ENCODE measurements around the gene ZBTB17.

ZBTB17 gene

GRCh38 chr1:15973772-15974171 is 2.1 kb downstream of the ZBTB17 start:
- Histone ChIP-seq H3K27me3 (ENCODE audit: insufficient read depth, poor library complexity, severe bottlenecking) (no peaks in the 10 kb centered on the region), H3K4me3 (replicated peaks; ENCODE audit: insufficient read depth, low read length) (no peak overlapping the region), H3K27ac (replicated peaks) (no peak overlapping the region)
- no peak for TF ChIP-seq SPI1 (IDR thresholded peaks at IDR 0.05; ENCODE audit: borderline replicate concordance, low read depth)
- no peak for TF ChIP-seq GABPA (IDR thresholded peaks at IDR 0.05; ENCODE audit: low read depth)
- no peak for TF ChIP-seq POLR2AphosphoS5 (IDR thresholded peaks at IDR 0.05; ENCODE audit: low read depth)
- no peak for TF ChIP-seq CTCF (IDR thresholded peaks at IDR 0.05; ENCODE audit: insufficient read depth, low read length)
- no peak for TF ChIP-seq REST (IDR thresholded peaks at IDR 0.05; ENCODE audit: insufficient replicate concordance, low read depth)
- no peak for DNase-seq (ENCODE audit: low read depth in 1 of 2, low spot score in 1 of 2)

GRCh38 chr1:15972409-15972808 is 3.5 kb downstream of the ZBTB17 start:
- DNase-seq (ENCODE audit: low read depth in 1 of 2, low spot score in 1 of 2), result no peak
- H3K27me3 ChIP-seq (ENCODE audit: insufficient read depth, poor library complexity, severe bottlenecking), result no peaks in the 10 kb centered on the region
- no peak overlapping the region for H3K4me3 ChIP-seq (replicated peaks; ENCODE audit: insufficient read depth, low read length)
- no peak overlapping the region for H3K27ac ChIP-seq (replicated peaks)
- TF ChIP-seq POLR2AphosphoS5 (IDR thresholded peaks at IDR 0.05; ENCODE audit: low read depth) (no peak), SPI1 (IDR thresholded peaks at IDR 0.05; ENCODE audit: borderline replicate concordance, low read depth) (no peak), REST (IDR thresholded peaks at IDR 0.05; ENCODE audit: insufficient replicate concordance, low read depth) (no peak), GABPA (IDR thresholded peaks at IDR 0.05; ENCODE audit: low read depth) (no peak), CTCF (IDR thresholded peaks at IDR 0.05; ENCODE audit: insufficient read depth, low read length) (no peak)

GRCh38 chr1:15970911-15971310 is 5.0 kb downstream of the ZBTB17 start:
- H3K27ac ChIP-seq (replicated peaks), result no peak overlapping the region
- no peaks in the 10 kb centered on the region for H3K27me3 ChIP-seq (ENCODE audit: insufficient read depth, poor library complexity, severe bottlenecking)
- DNase-seq (ENCODE audit: low read depth in 1 of 2, low spot score in 1 of 2), result no peak
- no peak overlapping the region for H3K4me3 ChIP-seq (replicated peaks; ENCODE audit: insufficient read depth, low read length)
- TF ChIP-seq GABPA (IDR thresholded peaks at IDR 0.05; ENCODE audit: low read depth), result no peak
- no peak for TF ChIP-seq POLR2AphosphoS5 (IDR thresholded peaks at IDR 0.05; ENCODE audit: low read depth)
- TF ChIP-seq REST (IDR thresholded peaks at IDR 0.05; ENCODE audit: insufficient replicate concordance, low read depth), result no peak
- no peak for TF ChIP-seq SPI1 (IDR thresholded peaks at IDR 0.05; ENCODE audit: borderline replicate concordance, low read depth)
- TF ChIP-seq CTCF (IDR thresholded peaks at IDR 0.05; ENCODE audit: insufficient read depth, low read length), result no peak
